GM12892 (cell line): ENCODE results near the gene UQCRHL.

ENCODE experiments used
- POLR2A ChIP-seq: IDR thresholded peaks from 2 replicates; pipeline ENCODE4 v1.6.1; 2011; ENCODE audit warnings: low read depth, low read length, control low read depth
- POLR2AphosphoS5 ChIP-seq: IDR thresholded peaks from 2 replicates; pipeline ENCODE4 v1.6.1; 2011; ENCODE audit warnings: low read depth, low read length, control low read depth
- TAF1 ChIP-seq: IDR thresholded peaks from 2 replicates; pipeline ENCODE4 v1.6.1; 2011; ENCODE audit warnings: low read depth, mild to moderate bottlenecking, control low read depth, low read length, borderline replicate concordance

DNA sequence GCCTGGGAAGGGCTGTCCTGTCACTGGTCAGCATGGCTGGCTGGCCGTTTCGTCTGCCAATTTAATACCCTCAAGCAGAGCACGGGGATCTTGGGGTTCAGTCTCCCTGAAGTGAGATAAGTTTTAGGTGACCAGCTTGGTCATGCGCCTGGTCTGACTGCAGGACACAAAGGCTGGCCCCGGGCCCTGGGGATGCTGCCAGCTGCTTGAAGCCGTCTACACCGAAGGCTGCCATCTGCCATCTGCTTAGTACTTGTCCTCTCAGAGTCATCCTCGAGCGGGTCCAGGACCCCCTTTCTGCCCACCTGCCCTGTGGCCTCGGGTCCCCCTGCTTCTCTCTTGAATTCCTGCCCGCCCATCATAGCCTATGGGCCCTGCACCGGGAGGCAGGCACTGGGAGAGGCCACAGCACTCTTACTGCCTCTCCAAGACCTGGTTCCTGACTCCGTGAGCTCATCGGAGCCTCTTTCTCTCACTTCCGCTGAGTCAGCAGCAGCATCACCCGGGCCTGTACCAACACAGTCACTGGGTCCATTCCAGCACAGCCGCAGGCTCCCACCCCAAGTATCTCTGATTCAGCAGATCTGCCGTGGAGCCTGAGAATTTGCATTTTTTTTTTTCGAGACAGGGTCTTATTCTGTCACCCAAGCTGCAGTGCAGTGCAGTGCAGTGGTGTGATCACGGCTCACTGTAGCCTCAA is 41.8 kb downstream of the UQCRHL start:
- TF ChIP-seq POLR2A (no peak), TAF1 (no peak), POLR2AphosphoS5 (no peak)
